Measurements from ENCODE around the gene TMEM192.
"Not testable (repeated sequence)": the region's sequence is repeated elsewhere in the genome, so short reads cannot be mapped to it uniquely, and the experiment has no call there.

TMEM192 gene

GRCh38 chr4:165112368-165113121 lies at the start of gene TMEM192:
TSS of gene TMEM192 (minus strand) at chr4:165112860. CDS start at chr4:165112773, 87 bp downstream.
- DNase-seq, result peak; percentile 89 to 92

- DNase-seq, result no peak
Measured at GRCh38 chr4:165158762-165159161, 46.1 kb upstream of the TMEM192 start.

DNA sequence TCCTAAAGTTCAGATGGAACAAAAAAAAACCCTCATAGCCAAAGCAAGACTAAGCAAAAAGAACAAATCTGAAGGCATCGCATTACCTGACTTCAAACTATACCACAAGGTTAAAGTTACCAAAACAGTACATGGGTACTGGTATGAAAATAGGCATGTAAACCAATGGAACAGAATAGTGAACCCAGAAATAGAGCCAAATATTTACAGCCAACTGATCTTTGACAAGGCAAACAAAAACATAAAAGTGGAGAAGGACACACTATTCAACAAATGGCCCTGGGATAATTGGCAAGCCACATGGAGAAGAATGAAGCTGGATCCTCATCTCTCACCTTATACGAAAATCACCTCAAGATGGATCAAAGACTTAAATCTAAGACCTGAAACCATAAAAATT lies 44.2 kb upstream of the TMEM192 start:
- no peak for DNase-seq

DNA sequence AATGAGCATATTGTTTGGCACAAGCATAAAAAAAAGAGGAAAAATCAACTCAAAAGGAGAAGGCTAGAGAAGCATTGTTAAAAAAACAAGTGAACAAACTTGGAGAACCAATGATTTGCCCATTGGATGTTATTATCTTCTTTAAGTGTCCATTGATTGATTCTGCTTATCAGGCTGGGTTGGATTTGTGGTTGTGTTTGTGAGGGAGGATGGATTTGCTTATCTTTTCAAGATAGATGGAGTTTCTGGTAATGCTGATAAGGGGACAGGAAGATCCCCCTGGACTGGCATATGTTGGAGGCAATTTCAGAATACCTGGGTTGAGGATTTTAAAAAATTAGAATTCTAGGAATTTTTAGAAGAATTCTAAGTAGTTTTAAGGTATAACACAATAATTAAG lies 41.8 kb upstream of the TMEM192 start:
- DNase-seq, result no peak

- DNase-seq, result no peak
Measured at GRCh38 chr4:165152527-165152926, 39.9 kb upstream of the TMEM192 start.

DNA sequence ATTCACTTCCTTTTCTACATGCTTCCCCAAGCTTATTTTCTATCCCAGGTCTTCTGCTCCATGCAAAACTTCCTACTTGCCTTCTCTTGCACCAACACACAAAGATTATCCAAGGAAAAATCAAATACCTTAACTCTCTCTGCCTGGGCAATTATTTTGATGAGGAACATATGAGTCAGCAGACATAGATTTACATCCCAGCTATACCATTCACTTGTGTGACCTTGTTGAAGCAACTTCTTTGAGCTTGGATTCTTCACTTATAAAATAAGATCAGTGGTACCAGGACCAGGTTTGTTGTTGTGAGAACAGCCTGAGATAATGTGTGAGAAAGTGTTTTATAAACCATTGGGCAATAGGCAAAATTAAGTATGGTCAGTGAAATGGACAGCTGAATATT lies 39.1 kb upstream of the TMEM192 start:
- no peak for DNase-seq

- no peak for DNase-seq
Measured at GRCh38 chr4:165150545-165150944, 37.9 kb upstream of the TMEM192 start.

DNA sequence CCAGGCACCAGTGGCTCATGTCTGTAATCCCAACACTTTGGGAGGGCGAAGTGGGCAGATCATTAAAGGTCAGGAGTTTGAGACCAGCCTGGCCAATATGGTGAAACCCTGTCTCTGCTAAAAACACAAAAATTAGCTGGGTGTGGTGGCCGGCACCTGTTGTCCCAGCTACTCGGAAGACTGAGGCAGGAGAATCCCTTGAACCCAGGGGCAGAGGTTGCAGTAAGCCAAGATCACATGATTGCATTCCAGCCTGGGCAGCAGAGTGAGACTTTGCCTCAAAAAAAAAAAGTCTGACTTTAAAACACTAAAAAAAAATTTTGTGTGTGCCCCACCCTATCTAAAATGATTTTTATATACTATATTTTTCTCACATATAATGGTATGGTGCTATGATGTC lies 26.2 kb upstream of the TMEM192 start:
- no peak for DNase-seq

DNA sequence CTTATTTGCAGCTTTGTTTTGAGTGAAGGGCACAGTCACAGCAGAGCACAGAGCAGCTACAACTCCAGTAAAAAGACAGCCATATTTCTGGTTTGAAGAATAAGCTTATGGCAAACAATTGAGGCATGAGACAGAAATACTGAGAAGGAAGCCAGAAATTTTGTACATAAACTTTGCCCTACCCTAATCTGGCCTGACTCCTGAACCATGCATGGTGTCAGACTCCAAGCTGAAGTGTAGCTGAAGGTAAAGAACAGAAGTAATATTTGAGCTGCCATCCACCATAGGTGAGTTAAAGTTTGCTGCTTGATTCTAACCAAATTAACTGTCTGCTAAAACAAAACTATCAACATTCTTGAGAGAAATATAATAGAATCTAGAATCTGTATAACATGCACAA lies 24.5 kb upstream of the TMEM192 start:
- DNase-seq, result no peak

GRCh38 chr4:165136529-165136928 lies 23.9 kb upstream of the TMEM192 start:
- no peak for DNase-seq

GRCh38 chr4:165133150-165133549 lies 20.5 kb upstream of the TMEM192 start:
- DNase-seq, result no peak

DNA sequence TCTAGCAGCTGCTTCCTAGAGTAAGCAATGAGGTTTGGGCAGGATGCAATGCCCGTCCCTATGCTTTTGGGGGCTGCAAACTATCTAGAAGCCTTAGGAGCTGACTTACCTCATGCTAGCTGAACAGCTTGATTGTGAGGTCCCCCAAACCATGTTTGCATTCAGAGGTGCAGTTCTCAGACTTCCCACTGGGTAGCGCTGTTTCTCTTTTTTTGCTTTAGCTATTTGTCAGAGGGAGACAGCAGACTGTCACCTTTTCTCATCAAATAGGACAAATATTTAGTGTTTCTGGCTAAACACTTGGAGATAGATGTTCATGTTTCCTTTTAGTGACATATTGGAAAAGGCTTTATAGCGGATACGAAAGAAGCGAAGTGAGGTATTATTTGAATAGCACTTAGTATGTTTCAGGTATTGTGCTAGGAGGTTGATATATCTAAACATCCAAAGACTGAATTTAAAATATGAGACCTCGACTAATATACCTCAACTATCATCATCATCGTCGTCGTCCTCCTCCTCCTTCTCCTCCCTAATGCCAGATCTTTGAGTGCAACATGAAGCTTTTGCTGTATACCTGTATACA lies 18.7 kb upstream of the TMEM192 start:
- peak; percentile 66 to 77 for DNase-seq

GRCh38 chr4:165129924-165130323 lies 17.3 kb upstream of the TMEM192 start:
- DNase-seq, result no peak

- DNase-seq, result not testable (repeated sequence)
Measured at GRCh38 chr4:165125869-165126499, 13.3 kb upstream of the TMEM192 start.

DNA sequence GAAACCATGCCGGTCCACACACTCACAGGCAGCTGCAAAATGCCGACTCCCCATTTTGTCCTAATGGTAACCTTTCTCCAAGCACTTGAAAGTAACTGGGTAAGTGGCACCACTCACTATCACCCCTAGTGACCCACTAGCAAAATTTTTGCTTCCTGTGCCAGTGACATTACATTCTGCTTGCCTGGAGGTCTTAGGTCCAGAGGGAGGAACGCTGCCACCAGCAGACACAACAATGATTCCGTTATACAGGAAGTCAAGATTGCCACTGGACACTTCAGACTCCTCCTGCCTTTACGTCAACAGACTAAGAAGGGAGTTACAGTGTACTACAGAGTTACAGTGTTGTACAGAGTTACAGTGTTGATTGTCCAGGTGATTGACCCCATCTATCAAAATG lies 11.8 kb upstream of the TMEM192 start:
- DNase-seq, result no peak

DNA sequence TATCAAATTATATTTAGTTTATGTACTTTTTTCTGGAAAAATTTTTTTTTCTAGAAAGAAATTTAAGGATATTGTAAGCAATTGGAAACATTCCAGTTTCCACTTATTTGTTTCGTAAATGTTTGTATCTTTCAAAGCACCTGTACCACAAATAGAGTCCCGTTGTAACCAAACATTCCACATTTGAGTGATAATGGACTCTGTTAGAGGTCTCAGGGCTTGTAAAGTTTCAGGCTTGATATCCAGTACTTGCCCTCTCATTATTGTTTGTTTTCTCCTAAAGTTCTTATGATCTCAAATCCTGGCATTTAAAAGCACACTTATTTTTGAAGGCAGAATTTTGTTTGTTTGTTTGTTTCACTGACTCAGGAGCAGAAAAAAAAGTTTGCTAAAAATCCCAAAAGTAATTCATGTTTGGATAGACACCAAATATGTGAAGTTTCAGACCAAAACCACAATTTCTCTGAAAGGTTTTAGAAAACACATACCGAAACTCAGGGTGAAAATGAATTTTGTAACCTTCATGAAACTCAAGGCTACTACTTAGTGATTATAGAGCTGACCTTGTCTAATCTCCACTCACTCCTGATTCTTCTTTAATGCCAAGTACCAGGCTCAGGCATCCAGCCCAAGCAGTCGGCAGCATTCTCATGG lies 5.7 kb upstream of the TMEM192 start:
- no peak for DNase-seq

- DNase-seq, result no peak
Measured at GRCh38 chr4:165115301-165115700, 2.6 kb upstream of the TMEM192 start.

DNA sequence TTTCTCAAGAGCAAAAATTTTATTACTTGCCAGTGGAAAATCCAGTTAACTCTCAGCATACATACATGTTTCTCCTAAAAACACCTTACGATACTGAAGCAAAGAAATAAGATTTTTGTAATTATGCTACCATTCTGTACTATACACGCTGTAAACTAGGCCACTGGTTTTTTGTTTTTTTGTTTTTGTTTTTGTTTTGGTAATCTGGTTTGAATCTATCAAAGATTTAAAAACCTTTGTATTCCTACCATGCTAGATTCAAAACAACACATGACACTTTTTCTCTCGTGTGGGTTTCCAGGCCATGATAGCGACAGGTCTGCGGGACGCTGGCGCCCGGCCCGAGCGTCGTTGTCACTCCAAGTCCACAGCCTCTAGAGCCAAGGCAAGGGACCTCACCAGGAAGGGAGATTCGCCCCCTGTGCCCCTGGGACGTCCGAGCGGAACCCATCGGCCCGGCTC lies 723 bp downstream of the TMEM192 start:
- no peak for DNase-seq

GRCh38 chr4:165106518-165106917 lies 6.1 kb downstream of the TMEM192 start:
- no peak for DNase-seq

- no peak for DNase-seq
Measured at GRCh38 chr4:165101641-165102040, 11.0 kb downstream of the TMEM192 start.

GRCh38 chr4:165096776-165097175 lies 15.9 kb downstream of the TMEM192 start:
- no peak for DNase-seq

DNA sequence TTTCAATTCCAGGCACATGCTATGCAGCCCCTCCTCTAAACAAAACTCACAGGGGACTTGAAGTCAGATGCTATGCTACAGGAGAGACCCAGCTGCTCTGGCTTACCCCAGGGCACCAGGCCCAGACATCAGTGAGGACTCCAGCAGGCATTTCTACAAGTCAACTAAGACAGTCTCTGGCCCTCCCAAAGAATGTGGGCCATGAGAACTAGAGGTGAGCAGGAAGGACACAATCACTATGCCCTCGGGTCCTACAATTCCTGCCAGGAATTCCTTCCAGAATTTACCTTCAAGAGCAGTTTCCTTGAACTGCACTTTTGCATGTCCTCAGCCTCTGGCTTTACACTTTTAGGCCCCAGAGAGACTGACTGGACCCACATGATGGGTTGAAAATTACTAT lies 17.4 kb downstream of the TMEM192 start:
- DNase-seq, result no peak

DNA sequence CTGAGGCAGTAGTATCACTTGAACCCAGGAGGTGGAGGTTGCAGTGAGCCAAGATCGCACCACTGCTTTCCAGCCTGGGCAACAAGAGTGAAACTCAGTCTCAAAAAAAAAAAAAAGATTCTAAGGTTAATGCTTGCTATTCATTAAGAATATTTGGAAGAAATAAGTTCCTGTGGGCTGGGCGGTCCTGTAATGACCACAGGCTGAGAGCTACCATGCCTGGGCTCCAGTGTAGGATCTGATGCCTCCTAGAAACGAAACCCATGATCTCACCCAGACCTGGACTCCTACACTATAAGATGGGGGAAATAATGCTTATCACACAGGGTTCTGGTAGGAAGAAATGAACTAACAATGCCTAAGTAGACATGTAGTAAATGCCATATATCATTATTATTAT lies 17.8 kb downstream of the TMEM192 start:
- no peak for DNase-seq

GRCh38 chr4:165092187-165092586 lies 20.5 kb downstream of the TMEM192 start:
- not testable (repeated sequence) for DNase-seq

All from CD4-positive, alpha-beta T cell treated with Interleukin-1 beta for 1 hour (primary cell).